GM18502 (cell line): ENCODE data around the gene ETV3L.
"Not testable (repeated sequence)": the region's sequence is repeated elsewhere in the genome, so short reads cannot be mapped to it uniquely, and the experiment has no call there.

Experiments used
- ATAC-seq: cut with Tn5 transposase; IDR thresholded peaks from one replicate; pipeline ENCODE4 v1.9.1; 2021; ENCODE audit warnings: mild to moderate bottlenecking; ENCODE audit not compliant: unreplicated experiment, poor library complexity

ETV3L gene

DNA sequence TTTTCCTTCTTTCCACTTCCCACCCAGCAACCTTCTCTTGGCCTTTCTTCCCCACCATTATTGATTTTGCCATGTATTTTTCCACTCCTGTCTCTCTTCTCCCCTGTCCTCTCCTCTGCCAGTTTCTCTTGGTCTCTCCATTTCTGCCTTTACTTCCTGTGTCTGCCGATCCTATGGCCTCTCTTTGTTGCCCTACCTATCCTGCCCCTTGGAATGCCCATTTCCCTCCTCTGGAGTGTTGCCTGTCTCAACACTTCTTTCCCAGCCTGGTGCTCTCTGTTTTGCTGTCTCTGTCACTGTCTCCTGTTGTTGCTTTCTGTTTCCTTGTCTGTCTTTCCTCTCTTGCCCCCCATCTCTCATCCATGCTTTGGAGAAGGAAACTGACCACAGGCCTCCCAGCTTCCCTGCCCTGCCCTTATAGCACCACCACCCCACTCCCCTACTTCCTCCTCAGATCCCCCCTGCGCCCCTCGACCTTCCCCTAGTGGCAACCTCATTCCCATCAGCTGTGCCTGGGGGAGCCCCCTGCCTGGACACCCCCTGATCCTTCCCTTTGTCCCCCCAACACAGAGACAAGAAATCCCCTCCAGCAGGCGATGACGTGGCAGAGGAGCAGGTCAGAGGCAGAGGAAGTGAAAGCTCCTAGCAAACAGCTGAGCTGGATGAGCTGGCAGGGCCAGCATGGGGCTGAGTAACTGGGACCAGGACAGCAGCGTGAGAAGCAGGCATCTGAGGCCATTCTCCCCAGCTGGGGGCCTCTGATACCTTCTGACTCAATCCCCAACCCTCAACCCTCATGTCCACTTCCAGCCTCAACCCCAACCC lies 6.6 kb upstream of the ETV3L start:
- ATAC-seq: peak; percentile 92

DNA sequence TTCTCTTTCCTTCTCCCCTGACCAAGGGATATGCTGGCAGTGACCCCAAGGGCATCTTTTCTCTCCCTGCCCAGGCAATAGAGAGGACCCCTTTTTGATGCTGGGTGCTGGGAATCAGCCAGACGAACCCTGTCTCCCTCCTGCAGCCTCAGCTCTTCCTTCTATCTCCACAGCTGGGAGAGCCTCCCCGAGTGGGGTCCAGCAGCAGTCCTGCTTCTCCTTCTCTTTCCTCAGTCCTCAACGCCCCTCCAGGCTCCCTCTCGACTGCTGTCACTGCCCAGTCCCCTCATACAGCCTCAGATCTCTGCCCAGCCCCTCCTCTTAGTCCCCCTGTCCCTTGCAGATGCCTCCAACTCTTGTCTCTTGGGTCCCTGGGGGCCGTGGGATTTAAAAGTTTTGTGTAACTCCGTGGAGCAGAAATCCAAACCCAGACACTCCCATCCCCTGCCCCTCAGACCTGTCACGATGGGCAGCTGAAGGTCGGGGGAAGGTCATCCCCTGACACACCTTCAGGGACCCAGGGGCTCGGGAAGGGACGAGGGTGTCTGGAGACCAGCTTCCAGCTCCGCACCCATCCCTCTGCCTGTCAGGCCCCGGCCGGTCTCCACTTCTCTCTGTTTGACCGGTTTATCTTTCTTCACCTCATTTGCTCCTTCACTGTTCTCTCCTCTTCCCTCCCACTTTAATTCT lies 5.8 kb upstream of the ETV3L start:
- no peak for ATAC-seq

GRCh38 chr1:157104598-157105293 lies 5.1 kb upstream of the ETV3L start:
- ATAC-seq: no peak

GRCh38 chr1:157103268-157103667 lies 3.7 kb upstream of the ETV3L start:
- no peak for ATAC-seq

GRCh38 chr1:157101149-157101548 lies 1.5 kb upstream of the ETV3L start:
- no peak for ATAC-seq

DNA sequence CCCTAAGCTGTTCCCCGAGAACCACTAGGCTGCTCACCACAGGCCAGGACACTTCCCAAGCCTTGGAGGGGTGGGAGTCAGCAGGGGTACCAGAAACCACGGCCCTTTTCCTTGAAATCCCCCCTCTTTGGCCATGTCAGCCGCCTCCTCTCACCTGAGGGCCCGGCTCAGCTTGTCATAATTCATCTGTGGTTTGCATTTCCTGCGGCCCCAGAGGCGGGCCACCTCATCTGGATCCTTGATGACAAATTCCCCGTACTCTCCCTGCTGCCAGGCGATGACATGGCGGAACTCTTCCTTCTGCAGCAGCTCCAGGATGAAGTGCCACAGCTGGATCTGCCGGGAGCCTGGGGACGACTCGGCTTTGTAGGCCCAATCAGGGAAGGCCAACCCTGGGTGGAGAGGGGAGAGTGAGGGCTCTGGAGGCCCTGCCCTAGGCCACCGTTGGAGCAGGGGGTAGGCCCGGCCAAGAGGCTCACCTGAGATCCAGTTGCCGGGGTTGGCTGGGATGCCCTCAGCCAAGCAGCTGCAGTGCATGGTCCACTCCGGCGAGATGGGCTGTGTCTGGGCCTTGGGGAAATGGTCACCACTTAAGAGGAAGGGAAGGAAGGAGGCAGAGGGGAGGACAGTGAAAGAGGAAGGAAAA lies 498 bp downstream of the ETV3L start:
- ATAC-seq: not testable (repeated sequence)

- no peak for ATAC-seq
Measured at GRCh38 chr1:157098519-157098918, 1.1 kb downstream of the ETV3L start.

DNA sequence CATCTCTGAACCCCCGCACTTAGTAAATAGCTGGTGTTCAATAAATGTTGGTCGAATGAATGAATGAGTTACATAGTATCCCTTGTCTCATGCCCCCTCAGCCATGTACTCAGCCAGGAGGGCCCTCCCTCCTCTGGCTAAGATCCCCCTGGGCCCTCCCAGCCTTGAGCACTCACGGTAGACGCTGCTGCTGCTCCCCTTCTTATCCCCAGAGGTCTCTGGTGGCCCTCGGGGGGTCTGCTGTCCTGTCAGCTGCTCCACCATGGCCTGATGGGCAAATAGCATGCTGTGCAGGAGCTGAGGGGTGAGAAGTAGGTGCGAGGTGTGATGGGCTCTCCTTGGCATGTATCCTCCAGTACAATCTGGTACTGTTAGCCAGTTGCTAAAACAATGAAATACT lies 1.9 kb downstream of the ETV3L start:
- no peak for ATAC-seq

GRCh38 chr1:157096881-157097280 lies 2.7 kb downstream of the ETV3L start:
- no peak for ATAC-seq

DNA sequence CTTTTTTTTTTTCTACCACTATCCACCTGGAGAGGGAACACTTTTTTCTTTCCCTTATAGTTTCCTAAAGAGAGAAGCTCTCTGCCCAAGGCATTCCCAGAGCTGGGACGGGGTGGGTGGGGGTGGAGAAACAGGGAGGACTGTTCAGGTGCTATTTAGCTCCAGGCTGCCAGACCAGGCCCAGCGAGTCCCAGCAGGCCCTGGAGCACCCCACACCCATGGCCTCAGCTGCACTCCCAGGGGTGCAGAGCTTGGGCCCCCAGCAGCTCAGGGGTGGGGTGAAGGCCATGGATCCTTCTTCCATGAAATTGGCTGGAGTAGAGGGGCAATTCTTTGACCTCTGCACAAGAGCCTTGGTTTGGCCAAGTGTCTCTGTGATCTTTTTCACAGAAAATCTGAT lies 4.1 kb downstream of the ETV3L start:
- ATAC-seq: no peak

DNA sequence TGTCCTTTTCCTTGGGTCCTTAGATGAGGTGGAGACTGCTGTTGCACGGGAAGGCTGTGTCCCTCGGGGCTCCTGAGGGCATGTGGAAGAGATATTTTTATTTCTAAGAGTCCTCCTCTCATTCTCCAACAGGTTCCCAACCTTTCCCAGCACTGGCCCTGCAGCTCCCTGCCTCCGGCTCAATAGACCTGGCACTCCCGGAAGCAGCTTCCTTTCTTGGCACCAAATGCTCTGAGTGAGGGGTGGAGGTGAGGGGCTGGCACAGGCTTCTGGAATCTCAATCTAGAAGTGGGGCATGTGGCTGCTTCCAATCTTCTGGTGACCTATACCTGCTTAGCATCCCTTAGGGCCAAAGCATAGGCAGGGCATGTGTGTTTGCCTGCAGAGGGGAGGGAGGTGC lies 4.5 kb downstream of the ETV3L start:
- ATAC-seq: no peak

GRCh38 chr1:157092831-157093230 lies 6.8 kb downstream of the ETV3L start:
- ATAC-seq: no peak

GRCh38 chr1:157091668-157092273 lies 7.8 kb downstream of the ETV3L start:
- ATAC-seq: no peak

- no peak for ATAC-seq
Measured at GRCh38 chr1:157091186-157091585, 8.4 kb downstream of the ETV3L start.

GRCh38 chr1:157090771-157091170 lies 8.8 kb downstream of the ETV3L start:
- no peak for ATAC-seq

DNA sequence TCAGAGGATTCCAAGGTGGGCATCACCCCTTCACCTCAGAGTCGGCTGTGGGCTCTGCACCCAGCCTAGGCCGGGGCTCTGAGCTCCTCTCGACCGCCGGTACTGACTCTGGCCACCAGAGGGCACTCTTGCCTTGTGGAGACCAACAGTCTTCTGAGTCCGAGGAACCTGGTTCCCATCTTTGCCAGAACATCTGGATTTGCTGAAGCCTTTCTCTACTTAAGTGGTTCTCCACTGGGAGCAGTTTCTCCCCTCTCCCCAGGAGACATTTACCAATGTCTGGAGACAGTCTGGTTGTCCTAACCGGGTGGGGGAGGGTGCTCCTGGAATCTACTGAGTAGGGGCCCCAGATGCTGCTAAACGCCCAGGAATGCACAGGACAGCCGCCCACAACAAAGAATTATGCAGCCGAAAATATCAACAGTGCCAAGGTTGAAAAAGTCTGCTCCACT lies 9.4 kb downstream of the ETV3L start:
- ATAC-seq: no peak

GRCh38 chr1:157089789-157090188 lies 9.8 kb downstream of the ETV3L start:
- ATAC-seq: no peak

- no peak for ATAC-seq
Measured at GRCh38 chr1:157088607-157089006, 11.0 kb downstream of the ETV3L start.

DNA sequence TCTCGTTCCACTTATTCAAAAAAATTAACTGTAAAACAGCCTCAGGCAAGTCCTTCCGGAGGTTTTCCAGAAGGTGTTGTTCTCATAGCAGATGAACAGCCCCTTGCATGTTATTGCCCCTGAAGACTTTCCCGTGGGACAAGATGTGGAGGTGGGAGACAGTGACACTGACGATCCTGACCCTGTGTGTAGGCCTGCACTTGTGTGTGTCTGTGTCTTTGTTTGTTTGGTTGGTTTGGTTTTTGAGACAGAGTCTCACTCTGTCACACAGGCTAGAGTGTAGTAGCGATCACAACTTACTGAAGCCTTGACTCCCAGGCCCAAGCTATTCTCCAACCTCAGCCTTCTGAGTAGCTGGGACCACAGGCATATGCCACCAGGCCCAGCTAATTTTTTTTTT lies 12.6 kb downstream of the ETV3L start:
- ATAC-seq: no peak

DNA sequence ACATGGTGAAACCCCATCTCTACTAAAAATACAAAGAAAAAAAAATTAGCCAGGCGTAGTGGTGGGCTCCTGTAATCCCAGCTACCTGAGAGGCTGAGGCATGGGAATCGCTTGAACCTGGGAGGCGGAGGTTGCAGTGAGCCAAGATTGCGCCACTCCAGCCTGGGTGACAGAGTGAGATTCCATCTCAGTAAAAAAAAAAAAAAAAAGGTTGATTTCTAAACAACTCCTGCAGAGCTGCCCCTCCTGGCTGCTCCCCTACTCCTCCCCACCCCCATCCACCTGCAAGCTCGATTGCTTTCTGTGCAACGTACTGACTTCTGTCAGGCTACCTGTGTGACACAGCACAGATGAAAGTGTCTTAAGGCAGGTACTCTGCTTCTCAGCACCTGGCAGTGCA lies 13.3 kb downstream of the ETV3L start:
- no peak for ATAC-seq
